IPS-15b (cell line): ENCODE data around the gene PPM1H.
"Not testable (repeated sequence)": the region's sequence is repeated elsewhere in the genome, so short reads cannot be mapped to it uniquely, and the experiment has no call there.

ENCODE experiments used
- H3K27me3 ChIP-seq: one replicate; pipeline ENCODE4 v1.6.1; 2013; ENCODE audit warnings: low read length; ENCODE audit not compliant: control insufficient read depth, insufficient read depth
- H3K36me3 ChIP-seq: one replicate; pipeline ENCODE4 v1.6.1; 2013; ENCODE audit warnings: low read length; ENCODE audit not compliant: control insufficient read depth, insufficient read depth
- H3K4me1 ChIP-seq: one replicate; pipeline ENCODE4 v1.6.1; 2013; ENCODE audit warnings: mild to moderate bottlenecking, low read length; ENCODE audit not compliant: control insufficient read depth, insufficient read depth
- H3K4me3 ChIP-seq: one replicate; pipeline ENCODE4 v1.5.1; 2013; ENCODE audit warnings: low read depth, low read length
- H3K9ac ChIP-seq: one replicate; pipeline ENCODE4 v1.6.1; 2013; ENCODE audit warnings: low read depth, mild to moderate bottlenecking, low read length
- H3K9me3 ChIP-seq: one replicate; pipeline ENCODE4 v1.6.1; 2013; ENCODE audit warnings: mild to moderate bottlenecking, low read length; ENCODE audit not compliant: control insufficient read depth, insufficient read depth

The PPM1H gene

DNA sequence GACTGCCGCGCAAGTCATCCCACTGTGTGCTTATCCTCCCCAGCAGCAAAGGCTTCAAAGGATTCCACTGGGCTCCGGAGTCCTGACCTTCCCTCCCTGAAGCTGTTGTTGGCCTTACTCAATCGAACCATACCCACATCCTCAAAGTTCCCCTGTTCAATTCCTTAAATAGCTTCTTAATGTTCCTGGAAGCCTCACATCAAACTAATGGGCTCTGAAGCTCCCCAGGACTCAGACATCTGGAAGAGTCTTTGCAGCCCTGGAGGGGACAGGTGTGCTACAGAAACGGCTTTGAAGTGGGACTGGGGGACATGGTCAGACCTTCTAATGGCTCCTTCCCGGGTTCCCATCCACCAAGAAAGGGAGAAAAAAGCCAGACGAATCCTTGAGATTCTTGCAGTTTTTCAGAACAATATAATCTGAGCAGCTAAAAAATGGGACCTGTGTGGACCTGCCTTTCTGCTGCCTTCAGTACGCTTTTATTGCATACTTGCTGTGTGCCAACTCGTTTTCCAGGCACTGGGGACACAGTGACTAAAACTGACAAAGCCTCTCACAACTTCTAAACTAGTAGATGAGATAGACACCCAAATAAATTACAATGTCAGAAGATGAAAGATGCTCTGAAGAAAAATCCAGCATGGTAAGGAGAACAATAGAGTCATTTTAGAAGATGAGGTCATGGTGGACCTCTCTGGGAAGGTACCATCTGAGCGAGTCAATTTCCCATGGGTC is 263.8 kb downstream of the PPM1H start:
- no peak overlapping the region for H3K4me3 ChIP-seq
- no peaks in the 10 kb centered on the region for H3K27me3 ChIP-seq
- H3K36me3 ChIP-seq, result no peaks in the 10 kb centered on the region
- H3K9me3 ChIP-seq, result no peaks in the 10 kb centered on the region
- H3K9ac ChIP-seq, result no peak overlapping the region
- H3K4me1 ChIP-seq, result no peaks in the 10 kb centered on the region

- no peak overlapping the region for H3K4me3 ChIP-seq
Observed at GRCh38 chr12:62668782-62669181, 266.2 kb downstream of the PPM1H start.

GRCh38 chr12:62664951-62665350 is 270.0 kb downstream of the PPM1H start:
- not testable (repeated sequence) for H3K4me3 ChIP-seq, H3K4me1 ChIP-seq, H3K36me3 ChIP-seq, H3K9ac ChIP-seq, H3K9me3 ChIP-seq, H3K27me3 ChIP-seq

More at GRCh38 chr12:62668782-62669181, 266.2 kb downstream of the PPM1H start:
- no peaks in the 10 kb centered on the region for H3K36me3 ChIP-seq
- H3K27me3 ChIP-seq, result no peaks in the 10 kb centered on the region
- H3K9ac ChIP-seq, result no peak overlapping the region
- no peaks in the 10 kb centered on the region for H3K4me1 ChIP-seq
- H3K9me3 ChIP-seq, result no peaks in the 10 kb centered on the region

DNA sequence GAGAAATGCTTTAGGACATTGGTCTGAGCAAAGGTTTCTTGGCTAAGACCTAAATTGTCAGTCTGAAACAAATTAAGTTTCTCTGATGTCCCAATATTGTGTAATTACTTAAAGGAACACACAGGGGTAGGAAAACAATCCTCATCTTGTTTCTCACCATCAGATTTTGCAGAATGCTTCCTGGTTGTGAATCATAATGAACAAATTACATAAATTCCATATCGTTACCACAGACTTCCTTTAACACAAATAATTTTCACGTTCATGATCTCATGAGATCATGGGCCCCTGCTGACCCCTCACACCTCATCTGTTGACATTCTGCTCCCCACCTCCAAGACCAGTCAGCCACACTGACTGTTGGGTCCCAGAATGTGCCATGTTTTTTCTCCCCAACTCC is 274.2 kb downstream of the PPM1H start:
- H3K9me3 ChIP-seq, result no peaks in the 10 kb centered on the region
- no peak overlapping the region for H3K4me3 ChIP-seq
- peaks cover 43% of the 10 kb centered on the region for H3K4me1 ChIP-seq
- peaks cover under 1% of the 10 kb centered on the region for H3K27me3 ChIP-seq
- no peak overlapping the region for H3K9ac ChIP-seq
- no peaks in the 10 kb centered on the region for H3K36me3 ChIP-seq

DNA sequence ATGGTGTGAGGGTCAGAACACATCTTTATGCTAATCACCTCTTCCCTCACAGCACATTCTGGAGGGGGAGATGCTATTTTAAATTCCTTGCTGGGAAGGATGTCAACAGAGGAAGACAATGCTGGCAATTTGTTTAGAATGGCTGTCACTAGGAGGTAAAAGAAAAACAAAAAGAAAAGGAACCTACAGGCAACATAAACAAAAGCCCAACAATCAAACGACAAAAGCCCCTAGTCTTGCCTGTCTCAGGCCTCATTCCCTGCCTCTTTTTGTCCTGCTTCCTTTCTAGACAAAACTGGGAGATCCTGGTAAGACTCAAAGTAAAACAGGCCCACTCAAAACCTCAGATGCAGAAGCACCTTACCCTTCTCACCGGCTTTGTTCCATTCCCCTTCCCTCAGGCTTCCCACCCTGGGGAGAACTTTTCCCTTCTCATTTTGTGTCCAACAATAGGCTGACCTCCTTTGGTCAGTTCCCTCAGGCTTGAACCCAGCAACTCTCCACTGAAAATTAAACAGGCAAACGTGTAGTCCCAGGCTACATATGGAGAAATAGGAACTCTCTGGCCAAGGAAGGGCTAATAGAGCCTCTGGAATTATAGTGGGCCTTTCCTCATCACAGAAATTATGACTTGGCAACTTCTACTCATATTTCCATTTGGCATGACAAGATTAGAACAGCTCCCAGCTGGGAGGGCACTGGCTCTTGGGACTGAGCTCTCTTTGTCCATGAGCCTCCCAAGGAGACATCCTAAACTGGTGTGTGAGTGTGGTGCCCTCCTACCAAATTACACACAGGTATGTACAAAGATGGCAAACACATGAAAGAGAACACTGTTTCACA is 275.3 kb downstream of the PPM1H start:
- Histone ChIP-seq H3K4me3 (no peak overlapping the region), H3K36me3 (no peaks in the 10 kb centered on the region), H3K27me3 (peaks cover 11% of the 10 kb centered on the region), H3K4me1 (peaks cover 53% of the 10 kb centered on the region), H3K9me3 (no peaks in the 10 kb centered on the region), H3K9ac (no peak overlapping the region)

DNA sequence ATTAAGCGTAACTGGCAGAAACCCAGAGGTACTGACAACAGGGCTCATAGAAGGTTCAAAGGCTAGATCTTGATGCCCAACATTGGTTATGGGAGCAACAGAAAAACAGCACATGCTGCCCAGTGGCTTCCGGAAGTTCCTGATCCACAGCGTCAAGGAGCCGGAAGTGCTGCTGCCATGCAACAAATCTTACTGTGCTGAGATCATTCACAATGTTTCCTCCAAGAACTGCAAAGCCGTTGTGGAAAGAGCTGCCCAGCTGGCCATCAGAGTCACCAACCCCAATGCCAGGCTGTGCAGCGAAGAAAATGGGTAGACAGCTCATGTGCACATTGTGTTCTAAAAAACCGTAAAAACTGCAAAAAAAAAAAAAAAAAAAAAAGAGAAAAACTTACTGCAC is 276.0 kb downstream of the PPM1H start:
- Histone ChIP-seq H3K4me3 (no peak overlapping the region), H3K9me3 (no peaks in the 10 kb centered on the region), H3K9ac (no peak overlapping the region), H3K4me1 (peaks cover 60% of the 10 kb centered on the region), H3K27me3 (peaks cover 17% of the 10 kb centered on the region), H3K36me3 (no peaks in the 10 kb centered on the region)

- no peak overlapping the region for H3K4me3 ChIP-seq
- no peak overlapping the region for H3K9ac ChIP-seq
- H3K9me3 ChIP-seq, result no peaks in the 10 kb centered on the region
- H3K36me3 ChIP-seq, result no peaks in the 10 kb centered on the region
- H3K4me1 ChIP-seq, result peaks cover 73% of the 10 kb centered on the region
- peaks cover 19% of the 10 kb centered on the region for H3K27me3 ChIP-seq
Observed at GRCh38 chr12:62657363-62657632, 277.7 kb downstream of the PPM1H start.

DNA sequence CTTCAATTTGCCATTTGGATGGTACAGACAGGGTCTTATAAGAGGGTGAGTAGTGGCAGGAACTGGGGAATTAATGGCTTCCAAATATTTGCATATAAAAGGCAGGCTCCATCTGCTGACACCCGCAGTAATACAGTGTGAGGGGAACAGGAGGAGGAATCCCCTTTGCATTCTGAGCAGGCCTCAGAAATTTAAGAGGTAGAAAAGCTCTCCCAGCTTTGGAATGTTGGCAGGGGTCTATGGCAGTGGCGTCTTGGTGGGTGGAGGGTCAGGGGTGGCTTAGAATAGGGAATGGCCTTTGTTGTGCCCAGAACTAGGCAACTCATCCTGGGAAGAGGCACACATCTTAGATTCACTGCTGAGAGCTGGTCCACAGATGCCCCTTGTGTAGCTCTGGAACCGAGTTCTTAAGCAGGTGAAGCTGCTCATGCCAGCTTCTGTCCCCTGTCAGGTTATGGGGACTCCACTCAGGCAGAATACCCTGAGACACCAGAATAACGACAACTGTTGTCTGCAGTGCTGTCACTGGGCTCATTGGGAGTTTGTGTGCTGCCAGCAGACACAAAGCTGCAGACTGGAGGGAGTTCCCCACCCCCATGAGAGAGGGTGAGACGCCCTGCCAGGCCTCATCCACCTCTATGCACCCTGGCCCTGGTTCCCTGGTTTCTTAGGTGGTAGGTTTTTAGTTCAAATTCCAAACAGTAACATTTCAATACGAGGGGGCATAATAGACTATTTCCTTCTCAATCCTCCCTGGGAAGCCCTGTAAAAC is 278.2 kb downstream of the PPM1H start:
- Histone ChIP-seq H3K36me3 (no peaks in the 10 kb centered on the region), H3K9me3 (no peaks in the 10 kb centered on the region), H3K4me1 (peaks cover 76% of the 10 kb centered on the region), H3K9ac (no peak overlapping the region), H3K4me3 (no peak overlapping the region), H3K27me3 (peaks cover 23% of the 10 kb centered on the region)

DNA sequence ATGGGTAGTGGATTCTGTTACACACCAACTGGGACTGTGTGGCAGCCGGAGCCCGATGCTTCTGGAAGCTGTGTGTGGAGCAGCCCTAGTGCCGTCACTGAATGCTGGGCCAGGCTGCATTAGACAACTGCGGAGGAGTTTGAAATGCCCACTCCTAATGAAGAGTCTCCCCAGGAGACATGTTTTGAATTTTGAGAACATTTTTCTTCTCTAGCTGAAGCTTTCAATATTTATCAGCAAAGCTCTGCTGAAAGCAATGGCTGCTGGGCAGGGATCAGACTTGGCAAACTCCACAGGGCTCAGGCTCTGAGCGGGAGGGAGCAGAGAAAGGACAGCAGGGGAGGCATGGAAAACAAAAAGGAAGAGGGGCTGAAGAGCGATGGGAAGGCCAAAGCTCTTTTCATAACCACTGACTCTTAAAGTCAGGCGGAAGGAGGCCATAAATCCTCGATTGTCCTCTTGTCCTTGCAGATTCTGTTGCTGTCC is 279.2 kb downstream of the PPM1H start:
- no peak overlapping the region for H3K9ac ChIP-seq
- no peak overlapping the region for H3K4me3 ChIP-seq
- peaks cover 31% of the 10 kb centered on the region for H3K27me3 ChIP-seq
- H3K9me3 ChIP-seq, result no peaks in the 10 kb centered on the region
- H3K36me3 ChIP-seq, result no peaks in the 10 kb centered on the region
- peaks cover 77% of the 10 kb centered on the region for H3K4me1 ChIP-seq

- no peaks in the 10 kb centered on the region for H3K36me3 ChIP-seq
- H3K4me3 ChIP-seq, result peak overlapping the region; percentile 24
- H3K4me1 ChIP-seq, result peaks cover 67% of the 10 kb centered on the region
- H3K9ac ChIP-seq, result no peak overlapping the region
- H3K9me3 ChIP-seq, result no peaks in the 10 kb centered on the region
- peaks cover 31% of the 10 kb centered on the region for H3K27me3 ChIP-seq
Observed at GRCh38 chr12:62654326-62655241, 280.4 kb downstream of the PPM1H start.

DNA sequence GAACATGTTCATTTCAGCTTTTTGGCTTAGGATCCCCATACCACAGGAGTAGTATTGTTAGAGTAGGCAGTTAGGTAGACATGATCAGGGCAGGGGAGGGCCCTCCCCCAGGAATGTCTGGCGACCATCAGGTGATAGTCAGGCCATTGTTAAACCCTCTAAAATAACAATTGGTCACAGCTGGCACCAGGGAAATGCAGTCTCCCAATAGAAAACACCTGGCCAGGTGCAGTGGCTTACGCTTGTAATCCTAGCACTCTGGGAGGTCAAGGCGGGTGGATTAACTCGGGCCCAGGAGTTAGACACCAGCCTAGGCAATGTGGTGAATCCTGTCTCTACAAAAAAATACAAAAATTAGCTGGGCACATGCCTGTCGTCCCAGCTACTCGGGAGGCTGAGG is 281.2 kb downstream of the PPM1H start:
- Histone ChIP-seq H3K4me3 (no peak overlapping the region), H3K9ac (no peak overlapping the region), H3K36me3 (no peaks in the 10 kb centered on the region), H3K4me1 (peaks cover 62% of the 10 kb centered on the region), H3K9me3 (no peaks in the 10 kb centered on the region), H3K27me3 (peaks cover 31% of the 10 kb centered on the region)
